Inflammatory macrophage treated with lipopolysaccharide for 1 hour (primary cell): ENCODE measurements around the gene ASB3.
"Not testable (repeated sequence)": the region's sequence is repeated elsewhere in the genome, so short reads cannot be mapped to it uniquely, and the experiment has no call there.

Experiments used
- DNase-seq, 2 donors: peaks; one replicate each; pipeline ENCODE4 v3.0.0-alpha.2; 2020 to 2022

ASB3 gene

DNA sequence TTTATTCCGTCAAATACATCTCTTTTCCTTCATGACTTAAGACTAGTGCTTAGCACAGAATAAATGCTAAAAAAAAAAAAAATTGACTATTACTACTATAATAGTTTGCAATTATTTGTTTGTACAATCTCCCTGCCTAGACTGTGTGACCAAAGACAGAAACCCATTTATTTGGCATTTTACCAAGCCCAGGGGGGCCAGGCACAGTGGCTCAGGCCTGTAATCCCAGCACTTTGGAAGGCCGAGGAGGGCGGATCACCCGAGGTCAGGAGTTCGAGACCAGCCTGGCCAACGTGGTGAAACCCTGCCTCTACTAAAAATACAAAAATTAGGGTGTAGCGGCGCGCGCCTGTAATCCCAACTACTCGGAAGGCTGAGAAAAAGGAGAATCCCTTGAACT lies 1.4 kb downstream of the ASB3 start:
- no peak for DNase-seq

DNA sequence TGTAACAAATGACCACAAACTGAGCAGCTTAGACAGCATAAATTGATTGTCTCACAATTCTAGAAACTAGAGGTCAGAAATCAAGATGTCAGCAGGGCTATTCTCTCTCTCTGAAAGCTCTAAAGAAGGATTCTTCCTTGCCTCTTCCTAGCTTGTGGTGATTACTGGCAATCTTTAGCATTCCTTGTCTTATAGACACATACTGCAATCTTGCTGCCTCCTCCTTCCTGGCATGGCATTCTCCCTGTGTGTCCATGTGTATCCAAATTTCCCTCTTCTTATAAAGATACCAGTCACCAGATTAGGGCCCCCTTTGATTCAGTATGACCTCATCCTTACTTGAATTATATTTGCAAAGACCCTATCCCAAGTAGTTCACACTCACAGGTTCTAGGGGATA lies 2.3 kb downstream of the ASB3 start:
- DNase-seq, result no peak

DNA sequence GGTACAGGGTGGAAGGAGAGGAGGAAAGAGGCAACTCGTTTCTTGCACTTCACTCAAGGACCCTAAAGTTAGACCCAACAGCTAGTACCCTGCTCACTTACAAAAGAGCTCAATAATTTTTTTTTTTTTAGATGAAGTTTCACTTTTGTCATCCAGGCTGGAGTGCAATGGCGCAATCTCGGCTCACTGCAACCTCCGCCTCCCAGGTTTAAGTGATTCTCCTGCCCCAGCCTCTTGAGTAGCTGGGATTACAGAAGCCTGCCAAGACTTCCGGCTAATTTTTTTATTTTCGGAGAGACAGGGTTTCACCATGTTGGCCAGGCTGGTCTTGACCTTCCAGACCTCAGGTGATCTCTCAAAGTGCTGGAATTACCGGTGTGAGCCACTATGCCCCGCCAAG lies 4.1 kb downstream of the ASB3 start:
- no peak for DNase-seq

DNA sequence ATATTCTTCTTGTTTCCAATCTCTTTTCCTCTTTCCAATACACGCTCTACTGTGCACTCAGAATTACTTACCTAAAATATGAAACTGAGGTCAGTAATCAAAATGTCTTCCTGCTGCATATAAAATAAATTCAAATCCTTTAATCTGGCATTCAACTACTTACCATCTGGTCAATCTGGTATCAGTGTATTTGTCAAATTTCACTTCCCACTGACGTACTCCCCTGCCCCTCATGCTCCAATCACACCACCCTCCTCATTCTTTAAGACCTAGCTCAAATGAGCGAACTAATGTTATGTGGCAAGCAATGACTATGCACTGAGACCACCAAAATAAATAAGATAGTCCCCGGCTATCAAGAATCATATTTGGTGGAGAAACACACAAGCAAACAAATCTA lies 6.7 kb downstream of the ASB3 start:
- no peak for DNase-seq

DNA sequence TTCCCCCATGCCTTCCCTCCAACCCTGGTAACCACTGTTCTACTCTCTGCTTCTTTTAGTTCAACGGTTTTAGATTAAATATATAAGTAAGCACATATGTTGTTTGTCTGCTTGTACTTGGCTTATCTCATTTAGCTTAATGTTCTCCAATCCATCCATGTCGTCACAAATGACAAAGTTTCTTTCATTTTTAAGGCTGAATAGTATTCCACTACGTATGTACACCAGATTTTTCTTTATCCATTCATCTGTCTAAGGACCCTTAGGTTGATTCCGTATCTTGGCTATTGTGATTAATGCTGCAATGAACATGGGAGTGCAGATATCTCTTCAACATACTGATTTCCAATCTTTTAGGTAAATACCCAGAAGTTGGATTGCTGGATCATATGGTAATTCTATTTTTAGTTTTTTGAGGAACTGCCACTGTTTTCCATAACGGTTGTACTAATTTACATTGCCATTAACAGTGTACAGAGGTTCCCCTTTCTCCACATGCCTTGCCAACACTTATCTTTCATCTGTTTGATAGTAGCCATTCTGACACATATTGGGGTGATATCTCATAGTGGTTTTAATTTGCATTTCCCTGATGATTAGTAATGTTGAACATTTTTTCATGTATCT lies 8.1 kb downstream of the ASB3 start:
- peak; percentile 33 to 64 for DNase-seq

DNA sequence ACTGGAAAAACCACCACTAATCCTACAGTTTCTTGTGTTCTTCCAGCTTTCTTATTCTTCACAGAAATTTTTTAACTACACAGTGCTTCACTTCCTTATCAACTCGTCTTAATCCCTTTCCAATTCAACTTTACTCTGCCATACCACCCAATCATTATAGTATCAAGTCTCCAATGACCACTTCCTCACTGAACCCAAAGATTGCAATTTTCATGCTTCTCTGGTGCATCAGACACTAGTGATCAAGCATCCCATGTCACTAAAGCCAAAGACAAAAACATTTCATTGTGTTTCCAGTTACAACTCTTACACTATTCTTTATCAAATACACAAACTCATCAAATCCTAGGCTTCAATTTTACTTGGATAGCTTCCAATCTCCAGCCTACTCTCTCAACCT lies 9.6 kb downstream of the ASB3 start:
- no peak for DNase-seq

DNA sequence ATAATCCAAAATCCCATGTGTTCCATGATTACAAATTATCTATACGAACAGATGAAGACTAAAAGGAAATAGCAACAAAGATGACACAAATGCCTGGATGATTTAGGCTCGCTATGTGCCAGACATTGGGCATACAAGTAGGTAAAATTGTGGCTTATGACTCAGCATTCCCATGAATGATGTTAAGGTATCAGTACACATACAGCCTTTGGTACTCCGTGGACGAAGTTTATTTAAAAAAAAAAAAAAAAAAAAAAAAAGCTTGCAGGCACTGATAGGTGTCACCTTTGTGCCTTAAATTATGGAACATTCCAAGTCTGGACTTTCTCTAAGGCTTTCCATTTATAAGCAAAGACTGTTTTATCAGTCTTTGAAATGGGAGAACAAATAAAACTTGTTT lies 16.5 kb downstream of the ASB3 start:
- no peak for DNase-seq

DNA sequence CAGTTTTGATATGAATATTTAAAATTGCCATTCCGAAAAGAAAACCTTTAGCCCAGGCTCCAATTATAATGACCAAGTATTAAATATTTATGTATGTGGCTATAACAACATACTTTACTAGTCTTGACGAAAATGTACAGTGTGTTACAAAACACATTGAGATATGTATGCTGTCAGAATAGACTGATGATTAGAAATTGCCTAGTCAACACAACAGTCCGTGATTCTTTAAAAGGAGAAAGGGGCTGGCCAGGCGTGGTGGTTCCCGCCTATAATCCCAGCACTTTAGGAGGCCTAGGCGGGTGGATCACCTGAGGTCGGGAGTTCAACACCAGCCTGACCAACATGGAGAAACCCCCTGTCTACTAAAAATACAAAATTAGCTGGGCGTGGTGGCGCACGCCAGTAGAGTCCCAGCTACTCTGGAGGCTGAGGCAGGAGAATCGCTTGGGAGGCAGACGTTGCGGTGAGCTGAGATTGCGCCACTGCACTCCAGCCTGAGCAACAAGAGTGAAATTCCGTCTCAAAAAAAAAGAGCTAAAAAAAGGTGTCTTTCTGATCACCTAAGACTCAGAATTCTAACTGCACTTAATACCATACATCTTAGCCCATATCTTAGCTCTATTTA lies 17.3 kb downstream of the ASB3 start:
- no peak for DNase-seq

DNA sequence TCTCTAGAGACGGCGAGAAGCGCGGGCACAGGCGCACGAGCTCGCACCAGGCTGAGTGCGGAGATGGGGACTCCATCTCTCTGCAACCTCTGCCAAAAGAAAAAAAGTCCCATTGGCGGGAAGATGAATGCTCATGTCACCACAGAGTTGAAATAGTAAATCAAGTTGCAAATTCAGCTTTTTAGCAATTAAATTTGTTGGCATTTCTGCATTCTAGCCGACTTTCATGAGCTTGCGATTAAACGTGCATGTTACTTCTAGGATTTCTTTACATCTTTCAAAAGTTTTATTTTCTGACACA lies 18.6 kb downstream of the ASB3 start:
- peak in 1 of 2 donors; percentile 27 for DNase-seq

DNA sequence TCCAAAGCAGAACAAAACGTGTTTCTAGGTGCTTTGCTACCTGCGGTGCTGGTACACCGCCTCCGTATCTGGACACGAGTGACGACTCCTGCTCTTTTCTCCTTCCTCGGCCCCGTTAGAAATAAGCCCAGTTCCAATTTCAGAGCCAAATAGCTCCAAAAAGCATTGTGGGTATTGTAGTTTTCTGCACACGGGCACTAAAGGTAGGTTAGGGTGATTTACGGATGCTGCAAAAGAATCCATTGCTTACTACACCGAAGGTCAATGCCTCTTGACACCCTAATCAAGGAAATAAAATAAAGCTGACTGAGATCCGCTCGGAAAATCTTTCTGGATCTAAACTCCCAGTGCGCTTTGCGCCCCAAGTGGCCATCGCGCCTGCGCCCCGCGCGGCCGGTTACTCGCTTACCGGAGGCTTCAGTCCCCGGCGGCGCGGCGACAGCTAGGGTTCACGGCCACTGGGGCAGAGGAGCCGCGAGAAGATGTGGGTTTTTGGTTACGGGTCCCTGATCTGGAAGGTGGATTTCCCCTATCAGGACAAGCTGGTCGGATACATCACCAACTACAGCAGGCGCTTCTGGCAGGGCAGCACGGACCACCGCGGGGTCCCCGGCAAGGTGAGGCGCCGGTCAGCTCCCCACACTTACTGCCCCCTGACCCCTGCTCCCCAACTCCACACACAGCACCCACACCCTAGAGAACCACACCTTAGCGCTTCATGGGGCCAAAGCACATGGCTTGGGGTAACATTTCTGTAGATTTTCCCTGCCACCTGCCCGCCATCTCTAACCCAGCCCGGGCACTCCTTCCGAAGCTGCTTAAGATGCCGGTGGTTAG lies 19.1 kb downstream of the ASB3 start, which contains the start of gene CHAC2:
Gene CHAC2, plus strand, starts transcription at position 400 of the 837 bp plus-strand sequence. Its CDS starts 83 bp downstream, at position 483.
- DNase-seq, result peak; percentile 78 to 88

DNA sequence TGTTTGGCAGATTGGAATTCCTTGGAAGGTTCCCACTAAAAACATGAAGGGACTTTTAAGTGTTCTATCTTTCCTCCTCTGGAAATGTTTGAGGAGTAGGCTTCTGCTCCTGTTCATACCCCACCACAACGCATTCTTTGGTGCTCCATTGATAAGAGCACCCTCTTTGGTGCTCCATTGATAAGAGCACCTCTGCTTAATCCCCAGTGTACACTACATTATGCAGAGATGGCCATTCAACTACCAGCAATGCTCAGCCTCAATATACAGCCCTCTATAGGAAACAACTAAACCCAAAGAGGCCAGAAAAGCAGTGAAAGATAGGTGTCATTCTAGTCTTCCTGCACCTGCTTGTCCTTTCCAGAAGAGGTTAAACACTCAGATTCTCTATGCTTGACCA lies 21.0 kb downstream of the ASB3 start:
- DNase-seq, result no peak

DNA sequence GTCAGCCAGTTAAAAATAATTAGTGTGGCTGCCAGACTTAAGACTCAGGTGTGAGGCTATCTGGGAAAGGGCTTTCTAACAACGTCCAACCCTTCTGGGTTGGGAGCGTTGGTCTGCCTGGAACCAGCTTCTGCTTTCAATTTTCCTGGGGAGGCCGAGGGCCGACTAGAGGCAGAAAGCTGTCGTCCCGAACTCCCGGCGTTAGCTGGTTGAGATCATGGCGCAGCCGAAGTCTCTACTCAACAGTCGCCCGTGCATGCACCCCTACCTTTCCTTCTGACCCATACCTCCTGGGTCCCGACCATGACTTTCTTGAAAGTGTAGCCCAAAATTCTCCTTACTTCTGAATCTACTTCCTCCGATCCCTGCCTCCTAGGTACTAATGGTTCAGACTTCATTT lies 29.5 kb downstream of the ASB3 start:
- not testable (repeated sequence) for DNase-seq

DNA sequence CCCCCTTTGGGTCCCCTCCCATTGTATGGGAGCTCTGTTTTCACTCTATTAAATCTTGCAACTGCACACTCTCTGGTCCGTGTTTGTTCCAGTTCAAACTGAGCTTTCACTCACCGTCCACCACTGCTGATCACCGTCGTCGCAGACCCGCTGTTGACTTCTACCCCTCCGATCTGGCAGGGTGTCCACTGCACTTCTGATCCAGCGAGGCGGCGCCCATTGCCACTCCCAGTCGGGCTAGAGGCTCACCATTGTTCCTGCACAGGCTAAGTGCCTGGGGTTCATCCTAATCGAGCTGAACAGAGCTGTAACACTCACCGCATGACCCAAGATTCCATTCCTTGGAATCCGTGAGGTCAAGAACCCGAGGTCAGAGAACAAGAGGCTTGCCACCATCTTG lies 30.1 kb downstream of the ASB3 start:
- DNase-seq, result no peak

DNA sequence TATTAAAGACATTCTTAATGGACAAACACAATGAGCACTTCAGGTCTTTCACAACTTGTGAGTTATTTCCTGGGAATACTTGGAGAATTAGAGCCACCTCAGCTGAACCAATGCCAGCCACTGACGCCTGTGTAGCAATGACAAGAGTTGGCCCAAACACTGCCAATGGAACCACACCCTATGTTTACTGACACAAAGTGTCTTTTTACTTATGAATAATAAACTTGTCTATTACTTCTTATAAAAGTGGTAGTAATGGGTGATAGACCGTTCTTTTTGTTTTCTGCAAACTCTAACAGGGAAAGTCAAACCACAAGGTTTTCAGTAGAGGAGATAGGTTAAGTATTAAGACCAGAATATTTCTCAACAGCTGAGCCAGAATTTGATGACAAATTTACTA lies 31.6 kb downstream of the ASB3 start:
- DNase-seq, result no peak

DNA sequence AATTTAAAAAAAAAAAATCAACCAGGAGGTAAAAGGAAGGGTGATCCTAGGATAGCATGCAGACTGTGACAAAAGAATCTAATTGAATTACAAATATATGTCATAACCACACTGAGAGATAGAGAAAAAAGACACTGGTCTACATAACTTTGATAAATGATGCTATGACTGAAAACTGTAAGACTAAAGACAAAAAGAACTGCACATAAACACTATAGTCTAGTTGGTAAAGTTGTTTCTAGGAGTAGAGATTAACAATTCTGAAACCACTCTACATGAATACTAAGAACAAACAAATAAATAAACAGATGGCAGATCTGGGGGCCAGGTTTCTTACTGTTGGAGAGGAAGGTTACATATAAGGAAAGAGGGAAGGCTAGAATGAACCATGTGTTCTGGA lies 33.7 kb downstream of the ASB3 start:
- DNase-seq, result no peak

DNA sequence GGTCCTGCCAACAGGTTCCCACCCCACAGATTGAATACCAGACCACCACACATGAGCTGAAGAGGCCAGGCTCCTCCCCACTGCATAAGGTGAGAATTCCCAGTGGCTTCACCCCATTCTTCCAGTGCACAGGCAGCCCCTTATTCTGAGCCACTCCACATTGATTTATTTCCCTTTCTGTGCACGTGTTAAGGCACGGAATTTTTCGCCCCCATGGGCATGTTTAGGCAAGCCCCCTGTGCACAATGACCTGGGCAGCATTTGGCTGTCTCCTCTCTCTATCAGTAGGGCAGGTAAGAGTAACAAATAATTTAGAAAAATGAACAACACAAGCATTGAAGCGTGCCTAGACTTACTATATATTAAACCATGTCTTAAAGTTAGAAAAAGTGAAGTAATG lies 34.4 kb downstream of the ASB3 start:
- no peak for DNase-seq

DNA sequence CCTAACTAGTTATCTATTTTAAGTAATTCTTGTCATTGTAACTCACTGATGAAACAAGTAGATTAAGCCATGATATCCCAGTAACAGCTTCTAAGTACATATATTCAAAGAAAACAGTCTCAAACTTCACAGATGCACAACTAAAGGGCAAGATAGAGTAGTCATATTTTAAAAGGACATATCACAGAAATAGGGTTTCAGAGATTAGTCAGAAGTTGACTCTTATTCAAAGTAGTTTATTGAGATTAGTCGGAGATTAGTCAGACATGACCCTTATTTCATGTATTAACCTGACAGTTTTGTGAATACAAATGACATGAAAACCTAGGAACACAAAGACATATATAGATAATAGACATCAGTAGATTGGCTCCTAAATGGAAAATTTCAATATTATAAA lies 35.0 kb downstream of the ASB3 start:
- no peak for DNase-seq

DNA sequence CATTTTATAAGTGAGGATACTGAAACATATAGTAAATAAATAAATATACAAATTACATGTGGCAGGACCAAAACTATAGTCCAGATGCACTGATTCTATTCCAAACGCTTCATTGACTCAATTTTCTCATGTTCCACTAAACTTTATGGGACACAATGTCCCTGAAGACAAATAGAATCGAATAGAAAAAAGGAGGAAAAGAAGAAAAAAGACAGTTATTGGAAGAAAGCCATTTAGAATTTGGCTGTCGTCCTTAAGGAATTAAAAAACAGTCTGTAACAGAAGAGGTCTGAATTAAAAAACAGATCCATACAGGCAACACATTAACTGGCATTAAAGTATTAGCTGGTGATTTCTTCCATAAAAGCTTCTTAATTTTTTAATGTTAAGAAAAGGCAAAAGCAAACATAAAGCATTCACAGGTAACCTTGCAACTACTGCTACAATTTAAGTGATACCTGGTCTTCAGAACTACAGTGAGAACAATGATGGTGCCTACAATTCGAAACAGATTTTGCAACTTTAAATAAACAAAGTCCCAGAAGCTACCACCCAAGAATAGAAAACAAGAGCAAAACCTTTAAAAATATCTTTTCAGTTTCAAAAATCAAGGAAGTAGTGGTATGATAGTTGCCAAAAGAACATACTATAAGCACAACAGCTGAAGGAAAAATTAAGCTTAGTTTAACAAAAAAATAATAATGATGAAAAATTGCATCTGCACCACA lies 36.5 kb downstream of the ASB3 start:
- DNase-seq, result no peak

DNA sequence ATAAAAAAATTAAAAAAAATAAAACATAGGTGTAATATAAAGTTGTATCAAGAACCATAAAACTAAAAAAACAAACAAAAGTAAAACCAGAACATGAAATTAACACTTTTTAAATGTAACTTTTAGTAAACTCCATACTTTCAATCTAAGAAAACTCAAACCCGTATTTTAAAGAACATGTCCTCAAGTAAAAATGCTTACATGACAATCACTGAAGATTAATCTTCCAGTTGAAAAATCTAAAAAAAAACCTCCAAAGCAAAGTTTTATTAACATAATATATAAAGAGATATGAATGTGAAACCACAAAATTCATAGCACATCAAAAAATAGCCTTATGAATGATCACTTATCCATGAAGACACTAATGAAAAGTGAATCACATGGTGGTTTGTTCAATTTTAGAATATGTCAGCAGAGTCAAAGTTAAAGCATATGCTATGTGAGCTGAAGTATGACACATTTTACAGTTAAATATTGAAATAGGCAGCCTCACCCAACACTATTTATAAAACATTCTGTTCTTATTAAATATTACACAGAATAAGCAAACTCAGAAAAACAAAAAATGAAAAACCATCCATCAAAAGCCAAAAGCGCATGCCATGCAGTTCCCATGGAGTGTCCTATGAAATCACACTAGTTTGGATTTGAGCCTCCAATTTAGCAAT lies 42.2 kb downstream of the ASB3 start:
- no peak for DNase-seq

DNA sequence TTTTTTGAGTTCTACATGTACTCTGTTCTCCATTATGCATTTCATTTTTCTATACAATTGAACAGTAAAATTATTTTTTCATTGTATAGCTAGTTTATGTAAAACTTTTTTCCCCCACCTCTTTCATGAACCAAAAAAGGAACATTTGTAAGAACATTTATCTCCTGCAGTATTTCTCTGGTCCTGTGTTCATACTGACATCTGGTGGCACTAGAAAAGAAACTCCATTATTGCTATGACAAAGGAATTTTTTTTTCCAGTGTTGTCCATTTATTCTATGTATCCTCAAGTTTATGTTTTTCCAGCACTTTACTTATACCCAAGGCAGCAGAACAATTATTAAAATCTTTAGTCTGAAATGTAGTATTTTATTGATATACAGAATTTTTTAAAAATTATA lies 46.6 kb downstream of the ASB3 start:
- peak; percentile 18 to 30 for DNase-seq

DNA sequence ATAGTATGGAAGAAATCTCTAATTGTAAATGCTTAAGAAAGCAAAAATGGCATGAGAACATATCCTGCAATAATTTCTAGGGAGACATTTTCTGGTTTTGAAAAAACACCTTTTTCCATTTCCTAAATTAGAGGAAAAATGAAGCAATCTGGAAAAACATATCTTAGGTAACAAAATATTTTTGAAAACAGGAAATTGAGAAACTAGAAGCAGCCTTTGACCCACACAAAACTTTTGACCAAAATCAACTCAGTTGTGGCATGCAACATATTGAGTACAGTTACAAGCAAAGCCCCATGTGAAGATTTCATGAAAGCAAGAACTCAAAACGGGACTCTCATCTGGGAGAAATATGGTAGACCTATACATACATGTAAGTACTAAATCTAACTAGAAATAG lies 47.7 kb downstream of the ASB3 start:
- DNase-seq, result peak; percentile 47 to 59

DNA sequence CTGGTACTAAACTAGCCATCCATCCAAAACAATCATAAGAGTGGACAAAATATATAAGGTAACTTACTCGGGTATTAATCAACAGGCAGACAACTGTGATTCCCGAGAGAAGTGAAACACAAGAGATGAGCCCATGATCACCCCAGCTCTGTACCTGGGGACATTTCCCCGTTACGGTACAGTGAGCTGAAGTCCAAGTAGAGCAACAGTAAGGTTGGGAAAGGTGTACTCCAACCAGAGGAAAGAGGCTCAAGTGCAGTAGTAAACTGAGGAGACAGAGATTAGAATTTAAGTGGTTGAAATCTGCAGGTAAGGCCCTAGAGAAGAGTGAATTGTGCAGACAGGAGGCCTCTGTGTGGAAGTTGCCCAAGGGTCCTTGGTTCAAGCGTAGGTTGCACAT lies 49.7 kb downstream of the ASB3 start:
- DNase-seq, result no peak

DNA sequence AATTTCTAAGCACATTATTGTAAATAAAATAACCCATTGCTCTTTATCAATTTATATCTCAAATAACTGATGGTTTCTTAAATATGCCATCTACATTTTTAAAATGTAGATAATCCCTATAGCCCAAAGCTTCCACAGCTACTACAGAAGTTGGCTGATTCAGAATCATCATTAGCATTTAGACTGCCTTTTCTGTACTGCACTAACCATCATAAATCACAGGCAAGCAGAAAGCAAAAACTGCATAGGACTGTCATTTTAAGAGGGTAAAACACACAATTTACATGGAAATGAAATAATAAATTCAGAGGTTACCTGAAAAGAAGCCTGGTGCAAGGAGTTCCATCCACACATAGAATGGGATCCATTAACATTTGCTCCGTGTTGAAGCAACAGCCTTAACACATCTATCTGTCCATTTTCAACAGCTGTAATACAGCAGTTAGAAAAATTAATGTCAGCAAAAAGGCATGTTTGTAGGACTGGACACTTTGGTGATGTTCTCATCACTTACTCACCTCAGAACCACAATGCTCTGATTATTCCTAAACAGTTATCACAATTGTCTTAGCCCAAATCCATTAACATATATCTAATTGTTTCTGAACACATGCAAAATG lies 57.5 kb downstream of the ASB3 start:
- DNase-seq, result no peak
